DND-41 (cell line): ENCODE measurements around the gene MAP3K7CL.

Experiments
- ATAC-seq: fragments of 200-7000 bp; cut with Tn5 transposase; 3 replicates; pipeline ENCODE4 v1.9.1; 2021; ENCODE audit warnings: low read depth; ENCODE audit not compliant: insufficient read depth
- DNase-seq: peaks from one replicate; pipeline ENCODE4 v3.0.0-alpha.2; 2020
- H2AFZ ChIP-seq: 2 replicates; pipeline ENCODE4 v1.6.0; 2012; ENCODE audit warnings: low read depth, low read length
- H3K27ac ChIP-seq: 2 replicates; pipeline ENCODE4 v1.5.1; 2012; ENCODE audit warnings: low read length, inconsistent platforms
- H3K27me3 ChIP-seq: fragments of 200-600 bp; sonication (generic); 2 replicates; pipeline ENCODE4 v1.6.0; 2012; ENCODE audit warnings: low read length, mild to moderate bottlenecking, inconsistent platforms; ENCODE audit not compliant: insufficient read depth, poor library complexity
- H3K36me3 ChIP-seq: 2 replicates; pipeline ENCODE4 v1.5.1; 2012; ENCODE audit warnings: low read length, inconsistent platforms; ENCODE audit not compliant: insufficient read depth
- H3K4me1 ChIP-seq: 2 replicates; pipeline ENCODE4 v1.5.1; 2012; ENCODE audit warnings: mild to moderate bottlenecking, low read length; ENCODE audit not compliant: insufficient read depth
- H3K4me2 ChIP-seq: 2 replicates; pipeline ENCODE4 v1.6.0; 2012; ENCODE audit warnings: mild to moderate bottlenecking, moderate library complexity, low read length, inconsistent platforms; ENCODE audit not compliant: insufficient read depth
- H3K4me3 ChIP-seq, 2 experiments: fragments of 200-600 bp in 1 of 2; shearing (Covaris generic) in 1 of 2; 2 replicates each; pipeline ENCODE4 v1.5.1; 2012 to 2016; ENCODE audit warnings: inconsistent platforms in 2 of 2, low read length in 2 of 2, mild to moderate bottlenecking in 2 of 2, low read depth in 1 of 2, moderate library complexity in 1 of 2
- H3K79me2 ChIP-seq: 2 replicates; pipeline ENCODE4 v1.6.0; 2012; ENCODE audit warnings: low read length, inconsistent platforms; ENCODE audit not compliant: insufficient read depth
- H3K9ac ChIP-seq: 2 replicates; pipeline ENCODE4 v1.6.0; 2012; ENCODE audit warnings: low read depth, mild to moderate bottlenecking, inconsistent platforms, low read length, moderate library complexity
- H3K9me3 ChIP-seq: 2 replicates; pipeline ENCODE4 v1.5.1; 2012; ENCODE audit warnings: low read length, moderate library complexity, mild to moderate bottlenecking, inconsistent platforms; ENCODE audit not compliant: insufficient read depth, severe bottlenecking
- H4K20me1 ChIP-seq: 2 replicates; pipeline ENCODE4 v1.6.0; 2012; ENCODE audit warnings: low read length; ENCODE audit not compliant: insufficient read depth
- CTCF ChIP-seq: IDR thresholded peaks from 2 replicates; pipeline ENCODE4 v1.5.1; 2012; ENCODE audit warnings: borderline replicate concordance, low read length, moderate library complexity, mild to moderate bottlenecking; ENCODE audit not compliant: poor library complexity, severe bottlenecking; ENCODE audit errors: extremely low read depth
- EZH2 ChIP-seq: IDR thresholded peaks from 3 replicates; pipeline ENCODE4 v1.6.1; 2012; ENCODE audit warnings: borderline replicate concordance, low read depth, mild to moderate bottlenecking, moderate library complexity, low read length, inconsistent platforms; ENCODE audit not compliant: severe bottlenecking

The MAP3K7CL gene

DNA sequence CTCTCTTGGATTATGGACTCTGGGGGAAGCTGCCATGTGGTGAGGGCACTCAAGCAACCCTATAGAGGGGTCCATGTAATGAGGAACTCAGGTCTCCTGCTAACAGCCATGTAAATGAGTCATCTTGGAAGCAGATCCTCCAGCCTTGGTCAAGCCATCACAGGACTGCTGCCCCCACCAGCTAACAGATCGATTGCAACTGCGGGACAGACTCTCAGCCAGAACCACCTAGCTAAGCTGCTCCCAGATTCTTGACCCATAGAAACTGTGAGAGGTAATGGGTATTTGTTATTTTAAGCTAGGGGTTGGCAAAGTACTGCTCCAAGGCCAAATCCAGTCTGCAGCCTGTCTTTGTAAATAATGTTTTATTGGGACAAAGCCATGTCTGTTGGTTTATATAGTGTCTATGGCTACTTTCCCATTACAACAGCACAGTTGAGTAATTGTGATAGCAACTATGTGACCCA is 27.6 kb upstream of the MAP3K7CL start:
- no peak overlapping the region for H2AFZ ChIP-seq
- no peaks in the 10 kb centered on the region for H3K9me3 ChIP-seq
- TF ChIP-seq CTCF = no peak
- TF ChIP-seq EZH2 = no peak
- H3K9ac ChIP-seq = no peak overlapping the region
- no peaks in the 10 kb centered on the region for H3K36me3 ChIP-seq
- DNase-seq = no peak
- no peaks in the 10 kb centered on the region for H3K79me2 ChIP-seq
- peaks cover 5% of the 10 kb centered on the region; the same call in 1 of the 2 replicates for H3K4me1 ChIP-seq
- H3K27me3 ChIP-seq = no peaks in the 10 kb centered on the region
- no peak overlapping the region for H3K27ac ChIP-seq
- no peak overlapping the region for H3K4me3 ChIP-seq
- H3K4me2 ChIP-seq = no peak overlapping the region
- H4K20me1 ChIP-seq = no peaks in the 10 kb centered on the region
- no peak for ATAC-seq

GRCh38 chr21:29104239-29104708 is 26.2 kb upstream of the MAP3K7CL start:
- Histone ChIP-seq H2AFZ (no peak overlapping the region), H3K4me2 (no peak overlapping the region), H3K27me3 (no peaks in the 10 kb centered on the region), H3K4me3 (no peak overlapping the region), H3K79me2 (no peaks in the 10 kb centered on the region), H3K36me3 (no peaks in the 10 kb centered on the region), H3K27ac (no peak overlapping the region), H4K20me1 (no peaks in the 10 kb centered on the region), H3K9ac (no peak overlapping the region), H3K9me3 (no peaks in the 10 kb centered on the region), H3K4me1 (peaks cover 2% of the 10 kb centered on the region; the same call in 1 of the 2 replicates)
- DNase-seq (no peak), ATAC-seq (no peak)
- TF ChIP-seq EZH2 (no peak), CTCF (no peak)

- no peak overlapping the region for H3K9ac ChIP-seq
- H4K20me1 ChIP-seq = no peaks in the 10 kb centered on the region
- H3K9me3 ChIP-seq = no peaks in the 10 kb centered on the region
- no peaks in the 10 kb centered on the region for H3K36me3 ChIP-seq
- TF ChIP-seq EZH2 = no peak
- TF ChIP-seq CTCF = no peak
- no peak overlapping the region for H3K4me3 ChIP-seq
- no peaks in the 10 kb centered on the region for H3K27me3 ChIP-seq
- ATAC-seq (no peak), DNase-seq (no peak)
- H3K4me2 ChIP-seq = no peak overlapping the region
- no peak overlapping the region for H3K27ac ChIP-seq
- no peaks in the 10 kb centered on the region for H3K4me1 ChIP-seq
- no peak overlapping the region for H2AFZ ChIP-seq
- no peaks in the 10 kb centered on the region for H3K79me2 ChIP-seq
Observed at GRCh38 chr21:29105218-29105617, 25.2 kb upstream of the MAP3K7CL start.
